GM19438 (cell line): ENCODE data around the gene CRY1.

Experiments used
- ATAC-seq: cut with Tn5 transposase; IDR thresholded peaks from one replicate; pipeline ENCODE4 v1.9.1; 2021; ENCODE audit warnings: low read depth; ENCODE audit not compliant: unreplicated experiment

Gene CRY1

GRCh38 chr12:107093417-107094182, at the start of gene CRY1:
Gene CRY1 (minus strand): TSS chr12:107093549. CDS start chr12:107092961, 588 bp downstream.
- ATAC-seq = peak; percentile 94

GRCh38 chr12:107139787-107140186, 46.4 kb upstream of the CRY1 start:
- no peak for ATAC-seq

GRCh38 chr12:107138990-107139389, 45.6 kb upstream of the CRY1 start:
- no peak for ATAC-seq

- ATAC-seq = no peak
Observed at GRCh38 chr12:107135177-107135576, 41.8 kb upstream of the CRY1 start.

- no peak for ATAC-seq
Observed at GRCh38 chr12:107134558-107134957, 41.2 kb upstream of the CRY1 start.

- no peak for ATAC-seq
Observed at GRCh38 chr12:107133462-107133861, 40.1 kb upstream of the CRY1 start.

- ATAC-seq = no peak
Observed at GRCh38 chr12:107131832-107132616, 38.7 kb upstream of the CRY1 start.

- no peak for ATAC-seq
Observed at GRCh38 chr12:107130830-107131611, 37.7 kb upstream of the CRY1 start.

- ATAC-seq = no peak
Observed at GRCh38 chr12:107129315-107129930, 36.1 kb upstream of the CRY1 start.

- no peak for ATAC-seq
Observed at GRCh38 chr12:107127482-107128430, 34.4 kb upstream of the CRY1 start.

GRCh38 chr12:107126796-107127481, 33.6 kb upstream of the CRY1 start:
- no peak for ATAC-seq

- ATAC-seq = no peak
Observed at GRCh38 chr12:107125833-107126232, 32.5 kb upstream of the CRY1 start.

- ATAC-seq = no peak
Observed at GRCh38 chr12:107122452-107122958, 29.2 kb upstream of the CRY1 start.

GRCh38 chr12:107119091-107119490, 25.7 kb upstream of the CRY1 start:
- no peak for ATAC-seq

- no peak for ATAC-seq
Observed at GRCh38 chr12:107118624-107119023, 25.3 kb upstream of the CRY1 start.

GRCh38 chr12:107115119-107115518, 21.8 kb upstream of the CRY1 start:
- ATAC-seq = no peak

- no peak for ATAC-seq
Observed at GRCh38 chr12:107111314-107111713, 18.0 kb upstream of the CRY1 start.
